Pulmonary artery endothelial cell (primary cell): Measurements from ENCODE around the gene ASB7. TPM values are rescaled to one million over a fixed set of nuclear protein-coding genes. Genes with fewer than 3 reads are reported as not detected.
"Not testable (repeated sequence)": the region's sequence is repeated elsewhere in the genome, so short reads cannot be mapped to it uniquely, and the experiment has no call there.

ENCODE experiments used
- DNase-seq: peaks from one replicate; pipeline ENCODE4 v3.0.0-alpha.2; 2011; ENCODE audit warnings: low read depth, low spot score
- total RNA-seq: library from RNA; depleted of rRNA; stranded (reverse); fragments of >200 nt; gene quantifications from 2 replicates; pipeline ENCODE4 v1.2.3, GENCODE V29; 2014

ASB7 gene
- total RNA-seq, 1 donor from 2014 or later = 15.1 TPM

DNA sequence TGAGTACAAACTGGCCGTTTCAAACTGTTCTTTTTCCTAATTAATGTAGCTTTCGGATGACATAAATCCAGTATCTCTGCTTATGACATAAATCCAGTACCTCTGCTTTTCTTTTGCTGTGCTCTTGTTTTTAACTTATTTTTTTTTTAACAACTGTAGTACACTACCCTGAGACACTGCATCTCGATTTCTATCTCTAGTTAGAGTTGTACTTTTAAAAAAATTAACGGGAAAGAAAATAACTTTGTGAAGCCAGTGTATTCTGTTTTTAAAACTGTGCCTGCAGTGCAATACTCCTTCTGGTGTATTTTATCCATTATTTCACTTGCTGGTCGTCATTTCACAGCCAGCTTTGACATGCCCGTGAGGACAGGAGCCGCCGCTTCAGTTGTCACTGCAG is 46.6 kb downstream of the ASB7 start:
- no peak for DNase-seq

DNA sequence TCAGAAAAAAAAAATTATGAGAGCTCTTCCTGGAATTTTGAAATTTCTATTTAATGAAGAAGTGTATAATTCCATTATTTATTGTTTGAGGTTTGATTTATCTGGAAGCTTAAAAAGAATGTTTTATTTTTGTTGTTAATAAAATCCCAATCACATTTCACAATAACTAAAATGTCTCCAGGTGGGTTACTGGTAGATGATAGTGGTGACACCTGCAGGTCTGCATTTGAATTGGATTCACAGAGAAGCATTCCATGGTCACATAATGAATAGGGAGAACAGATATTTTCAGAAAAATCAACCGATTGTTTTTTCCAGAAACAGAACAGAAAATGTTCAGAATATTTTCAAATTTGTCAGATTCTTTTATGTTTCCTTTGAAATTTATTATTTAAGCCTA is 48.3 kb downstream of the ASB7 start:
- no peak for DNase-seq

DNA sequence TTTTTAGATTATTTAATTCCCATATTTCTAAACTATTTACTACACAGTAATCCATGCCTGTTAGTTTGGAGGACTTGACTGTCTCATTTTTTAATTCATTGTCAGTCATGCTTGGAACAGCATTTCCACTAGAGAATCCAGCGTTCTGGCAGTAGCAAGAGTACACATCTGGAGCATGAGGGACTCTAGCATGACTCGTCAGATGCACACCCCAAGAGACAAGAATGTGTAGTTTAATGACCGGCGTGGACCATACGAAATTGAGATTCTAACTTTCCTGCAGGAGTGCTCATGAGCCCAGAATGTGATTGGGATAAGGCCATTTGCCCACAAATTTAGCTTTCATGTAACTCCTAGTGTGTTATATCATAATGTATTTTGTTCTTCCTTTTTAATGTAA is 48.9 kb downstream of the ASB7 start:
- no peak for DNase-seq

DNA sequence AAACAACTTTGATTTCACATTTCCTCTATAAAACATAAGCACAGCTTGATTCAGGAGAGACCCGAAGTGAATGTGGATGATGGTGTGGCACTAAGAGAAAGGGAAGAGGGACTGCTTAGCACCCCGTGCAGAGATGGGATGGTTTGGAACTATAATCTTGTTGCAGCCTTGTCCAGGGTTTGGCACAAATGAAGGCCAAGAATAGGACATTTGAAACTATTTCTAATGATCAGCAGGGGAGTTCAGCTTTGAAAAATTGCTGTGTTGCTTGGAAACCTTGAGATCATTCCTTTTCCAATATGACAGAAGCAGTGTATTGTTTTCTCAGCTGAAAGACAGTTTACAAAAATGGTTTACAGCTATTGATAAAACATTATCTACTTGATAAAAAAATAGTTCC is 49.7 kb downstream of the ASB7 start:
- no peak for DNase-seq

DNA sequence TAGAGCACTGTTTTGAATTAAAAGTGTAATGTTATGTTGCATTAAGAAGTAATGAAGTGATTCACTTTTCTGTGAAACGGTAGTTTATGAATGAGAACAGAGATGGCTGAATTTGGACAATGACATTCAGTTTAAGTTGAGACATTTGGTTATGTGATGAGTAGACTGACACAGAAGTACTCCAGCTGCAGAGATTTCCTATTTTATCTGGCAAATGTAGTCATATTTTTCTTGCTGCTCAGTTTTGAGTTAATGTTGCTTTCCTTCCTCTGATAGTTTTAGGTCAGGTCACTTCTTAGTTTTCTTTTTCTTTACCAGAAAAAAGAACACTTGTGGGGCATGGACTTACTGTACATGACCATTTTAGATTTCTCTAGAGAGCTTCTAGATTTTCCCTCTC is 51.2 kb downstream of the ASB7 start:
- DNase-seq = no peak

DNA sequence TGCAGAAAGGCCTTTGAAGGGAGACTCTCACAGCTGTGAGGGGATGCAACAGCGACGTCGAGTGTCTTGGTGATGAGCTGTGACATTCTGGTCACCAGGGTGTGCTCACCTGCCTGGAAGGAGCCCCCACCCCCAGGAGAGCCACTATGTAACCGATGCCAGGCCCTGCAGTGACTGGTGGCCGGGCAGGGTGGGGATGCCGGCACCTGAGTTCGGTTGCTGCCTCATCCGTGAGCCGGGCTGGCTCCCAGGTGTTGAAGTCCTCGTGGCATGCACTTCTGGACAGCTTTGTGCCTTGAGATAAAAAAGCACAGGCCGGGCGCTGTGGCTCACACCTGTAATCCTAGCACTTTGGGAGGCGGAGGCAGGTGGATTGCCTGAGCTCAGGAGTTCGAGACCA is 56.5 kb downstream of the ASB7 start:
- DNase-seq = no peak

DNA sequence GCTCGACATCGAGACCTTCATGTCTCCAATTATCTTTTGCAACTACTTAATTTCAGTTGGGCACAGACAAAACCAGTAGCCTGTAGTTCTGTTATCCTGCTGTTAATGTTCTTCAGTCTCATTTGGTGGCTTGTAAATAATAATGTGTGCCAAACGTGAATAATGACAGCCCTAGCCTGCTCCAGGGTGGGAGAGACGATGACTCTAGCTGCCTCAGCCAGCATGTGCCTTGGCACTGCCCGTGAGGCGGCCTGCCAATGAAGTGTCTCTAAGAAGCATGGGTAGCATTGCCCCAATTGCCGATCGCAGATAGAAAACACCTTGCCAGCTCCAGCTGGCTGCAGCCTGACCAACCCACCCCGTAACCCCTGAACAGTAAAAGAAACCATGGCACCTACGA is 58.8 kb downstream of the ASB7 start:
- no peak for DNase-seq

DNA sequence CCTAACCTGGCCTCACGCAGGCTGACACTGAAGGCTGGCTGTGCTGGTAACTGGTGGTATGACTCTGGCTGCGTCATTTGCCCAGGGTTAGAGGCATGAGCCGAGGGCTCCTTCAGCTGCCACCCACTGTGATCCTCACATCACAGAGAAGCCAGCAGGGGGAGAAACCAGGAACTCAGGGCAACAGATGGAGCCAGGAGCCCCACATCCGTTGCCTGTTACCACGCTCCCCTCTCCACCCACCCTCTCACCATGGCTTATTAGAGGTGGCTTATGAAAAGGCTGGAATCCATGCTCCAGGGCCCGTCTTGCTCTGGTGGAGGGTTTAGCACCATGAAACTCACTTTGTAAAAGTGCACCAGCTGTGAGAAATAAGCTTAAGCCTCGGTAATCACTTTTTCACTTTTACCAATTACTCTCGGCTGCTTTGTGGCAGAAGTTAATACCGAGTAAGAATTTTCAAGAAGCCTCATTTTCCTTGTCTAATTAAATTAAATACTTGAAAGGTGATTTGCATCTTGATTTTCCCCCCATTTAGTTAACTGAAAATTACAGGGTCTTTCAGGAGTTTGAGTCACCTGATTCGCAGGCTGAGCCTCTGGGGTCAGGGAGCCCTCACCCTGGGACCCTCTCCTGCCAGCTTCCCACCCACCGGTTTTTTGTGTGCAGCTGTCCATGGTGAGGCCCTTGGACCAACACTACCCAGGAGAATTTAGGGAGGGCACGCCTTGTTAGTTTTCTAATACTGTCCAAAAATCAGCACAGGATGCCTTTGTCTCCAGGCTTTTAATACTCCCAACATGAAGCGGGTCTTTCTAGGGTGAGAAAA is 60.9 kb downstream of the ASB7 start:
- DNase-seq = no peak

DNA sequence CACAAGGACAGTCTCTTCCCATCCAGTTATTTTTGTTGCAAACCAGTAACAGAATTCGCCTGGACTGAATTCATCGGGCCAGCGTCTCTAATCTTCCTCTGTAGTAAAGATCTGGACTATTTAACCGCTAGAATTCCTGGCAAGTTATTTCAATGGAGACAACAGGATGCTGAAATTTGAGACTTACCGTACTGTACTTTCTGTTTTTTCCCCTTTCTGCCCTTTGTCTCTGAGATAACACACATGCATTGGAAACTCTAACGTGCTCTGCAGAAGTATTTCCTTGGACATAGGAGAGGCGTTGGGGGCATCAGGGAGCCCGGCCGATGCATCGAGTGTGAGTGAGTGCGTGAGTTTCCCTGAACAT is 61.5 kb downstream of the ASB7 start:
- DNase-seq = no peak

DNA sequence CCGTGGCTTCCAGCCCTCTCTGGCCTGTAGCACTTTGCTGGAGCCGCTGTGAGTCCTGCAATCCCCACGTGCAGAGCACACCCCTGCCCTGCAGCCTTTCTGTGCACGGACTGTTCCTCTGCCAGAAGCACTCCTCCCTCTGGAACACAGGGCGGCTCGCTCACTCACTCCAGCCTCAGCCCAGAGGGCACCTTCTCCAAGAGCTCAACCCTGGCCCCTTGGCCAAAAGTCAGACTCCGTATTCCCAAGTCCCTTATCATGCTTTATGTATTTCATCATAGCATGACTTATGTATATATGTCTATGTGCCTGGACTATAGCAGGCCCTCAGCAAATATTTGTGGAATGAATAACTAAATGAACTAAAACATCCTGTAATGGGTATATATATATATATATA is 63.2 kb downstream of the ASB7 start:
- no peak for DNase-seq

DNA sequence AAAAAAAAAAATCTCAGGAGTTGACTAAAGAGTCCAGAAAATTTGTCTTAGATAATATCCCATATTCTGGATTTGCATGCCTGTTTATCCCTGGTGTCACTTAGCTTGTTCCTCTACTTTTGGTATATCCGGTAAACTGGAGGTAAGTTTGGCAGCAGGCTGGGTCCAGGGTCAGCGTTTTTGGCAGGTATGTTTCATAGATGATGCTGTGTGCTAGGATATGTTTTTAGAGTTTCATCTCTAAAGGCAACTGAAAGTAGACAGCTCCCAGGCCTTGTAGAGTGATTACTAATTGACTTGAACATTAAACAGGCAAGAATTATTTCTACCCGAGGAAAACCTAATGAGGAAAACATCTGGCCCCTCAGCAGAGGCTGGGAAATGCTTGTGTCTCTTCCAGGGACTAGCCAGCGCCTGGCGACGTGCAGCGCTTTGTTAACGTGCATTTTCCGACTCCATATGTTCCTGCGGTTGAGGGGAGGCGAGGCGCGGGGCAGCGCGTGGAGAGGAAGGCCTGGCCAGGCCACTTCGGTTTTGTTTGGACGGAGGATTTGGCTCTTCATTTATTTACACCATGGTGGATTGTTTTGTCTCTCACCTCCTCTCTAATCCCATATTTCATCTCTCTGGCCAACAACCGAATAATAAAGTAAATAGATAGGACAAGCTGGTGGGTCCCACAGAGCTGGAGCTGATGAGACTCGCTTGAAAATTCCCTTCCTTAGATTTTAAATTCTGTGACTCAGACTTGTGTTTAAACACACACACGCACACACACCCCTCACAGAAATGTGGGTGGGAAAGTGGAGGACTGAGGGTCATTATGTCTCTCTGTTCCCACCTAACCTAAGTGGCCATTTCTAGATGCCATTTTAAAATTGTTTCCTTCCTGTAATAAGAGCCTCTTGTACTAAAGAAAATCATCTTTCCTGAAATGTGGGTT is 65.3 kb downstream of the ASB7 start:
- DNase-seq = no peak

DNA sequence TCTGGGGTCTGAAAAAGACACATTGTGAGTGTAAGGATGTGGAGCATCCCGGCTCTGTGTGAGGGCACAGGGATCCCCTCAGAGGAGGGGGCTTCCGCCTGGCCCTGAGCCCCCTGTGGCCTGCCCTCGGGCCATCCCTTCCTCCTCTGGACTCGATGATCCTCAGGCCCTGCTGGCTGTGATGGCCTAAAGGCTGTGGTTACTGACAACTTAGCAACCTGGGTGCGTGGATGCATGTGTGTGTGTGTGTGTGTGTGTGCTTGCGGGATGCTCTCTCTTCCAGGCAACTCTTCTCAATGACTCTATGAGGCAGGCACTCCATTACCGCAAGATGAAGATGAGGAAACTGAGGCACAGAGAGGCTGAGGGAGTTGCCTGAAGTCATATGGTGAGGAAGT is 66.0 kb downstream of the ASB7 start:
- DNase-seq = no peak

DNA sequence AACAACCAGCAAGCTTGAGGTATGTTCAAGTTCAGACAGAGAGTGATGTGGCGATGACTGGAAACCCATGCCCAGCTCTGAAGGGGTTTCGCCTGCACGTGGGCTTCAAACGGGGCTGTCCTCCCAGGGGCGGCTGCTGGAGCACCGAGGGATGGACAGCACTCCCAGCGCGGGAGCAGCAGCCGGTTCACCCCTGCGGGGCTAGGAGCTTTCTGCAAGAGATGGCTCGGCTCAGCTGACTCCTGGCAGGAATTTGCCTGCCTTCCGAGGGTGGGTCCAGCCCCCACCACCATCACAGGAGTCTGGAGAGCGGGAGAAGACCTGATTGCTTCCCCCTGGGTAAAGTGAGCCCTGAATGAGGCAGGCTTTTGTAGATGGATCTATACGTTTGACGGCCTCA is 66.9 kb downstream of the ASB7 start:
- no peak for DNase-seq

DNA sequence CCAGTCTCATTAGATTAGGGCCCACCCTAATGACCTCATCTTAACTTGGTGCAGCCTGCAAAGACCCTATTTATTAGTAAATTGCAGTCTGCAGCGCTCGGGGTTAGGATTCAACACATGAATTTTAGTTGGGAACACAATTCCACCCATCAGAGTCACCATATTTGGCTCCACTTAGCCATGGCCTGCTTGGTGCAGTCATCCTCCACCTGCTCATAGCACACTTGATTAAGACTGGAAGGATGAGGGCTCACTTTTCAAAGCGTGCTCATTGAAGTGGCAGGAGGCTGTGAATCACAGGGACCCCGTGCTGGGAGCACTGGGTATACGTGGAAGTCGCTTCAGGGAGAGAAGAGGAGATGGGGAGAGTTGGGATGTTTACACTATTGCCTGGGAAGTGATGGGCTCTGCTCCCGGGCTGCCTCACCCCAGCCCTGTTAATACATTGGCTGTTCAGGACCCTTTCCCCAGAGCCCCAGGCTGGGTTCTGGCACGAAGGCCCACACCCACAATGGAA is 68.2 kb downstream of the ASB7 start:
- DNase-seq = no peak

DNA sequence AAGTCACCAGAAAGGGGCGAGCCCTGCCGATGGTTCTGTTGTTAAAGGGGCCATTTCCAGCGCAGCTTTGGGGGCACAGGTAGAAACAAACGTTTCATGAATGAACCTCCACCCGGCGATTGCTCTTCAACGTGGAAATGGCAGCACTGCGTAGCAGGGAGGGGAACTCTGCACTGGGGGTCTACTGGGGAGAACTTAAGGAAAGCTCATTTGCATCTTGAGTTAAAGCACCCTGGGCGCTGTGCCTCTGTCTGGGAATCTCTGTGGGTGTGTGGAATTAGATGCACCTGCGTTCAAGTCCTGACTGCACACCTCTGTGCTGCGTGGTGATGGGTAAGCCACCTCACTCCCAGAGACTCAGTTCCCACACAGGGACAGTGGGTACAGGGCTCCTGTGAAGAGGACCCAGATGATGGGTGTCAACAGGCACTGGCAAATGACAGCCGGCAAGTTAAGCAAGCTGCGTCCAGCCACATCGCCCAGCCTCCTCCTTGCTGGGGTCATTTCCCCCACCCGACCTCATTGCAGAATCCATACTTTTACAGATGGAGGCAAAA is 68.8 kb downstream of the ASB7 start:
- DNase-seq = no peak

DNA sequence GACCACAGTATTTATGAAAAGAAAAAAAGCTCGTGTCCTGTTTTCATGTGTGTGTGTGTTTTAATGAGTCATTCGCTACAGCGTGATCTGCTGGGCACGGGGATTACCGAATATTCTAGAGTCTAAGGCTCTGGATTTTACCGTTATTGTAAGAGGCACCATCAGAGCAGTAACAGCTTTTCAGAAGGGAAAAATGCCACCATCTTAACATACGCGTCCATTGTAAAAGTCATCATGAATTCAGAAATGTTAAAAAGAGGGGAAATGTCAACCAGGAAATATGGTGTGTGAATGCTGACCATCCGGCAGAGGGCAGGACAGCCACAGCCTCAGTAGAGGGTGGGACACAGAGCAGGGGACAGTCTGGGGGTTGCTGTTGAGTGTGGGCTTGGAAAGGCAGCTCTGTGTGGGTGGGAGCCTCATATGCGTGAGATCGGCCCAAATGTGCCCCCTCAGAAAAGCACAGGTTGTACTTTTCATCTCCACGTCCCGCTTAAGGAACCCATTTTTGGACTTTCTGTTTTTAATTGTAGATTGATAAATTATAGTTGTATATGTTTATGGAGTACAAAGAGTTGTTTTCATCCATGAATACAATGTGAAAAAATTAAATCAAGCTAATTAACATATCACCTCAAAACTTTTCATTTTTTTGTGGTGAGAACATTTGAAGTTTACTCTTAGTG is 69.6 kb downstream of the ASB7 start:
- DNase-seq = no peak

DNA sequence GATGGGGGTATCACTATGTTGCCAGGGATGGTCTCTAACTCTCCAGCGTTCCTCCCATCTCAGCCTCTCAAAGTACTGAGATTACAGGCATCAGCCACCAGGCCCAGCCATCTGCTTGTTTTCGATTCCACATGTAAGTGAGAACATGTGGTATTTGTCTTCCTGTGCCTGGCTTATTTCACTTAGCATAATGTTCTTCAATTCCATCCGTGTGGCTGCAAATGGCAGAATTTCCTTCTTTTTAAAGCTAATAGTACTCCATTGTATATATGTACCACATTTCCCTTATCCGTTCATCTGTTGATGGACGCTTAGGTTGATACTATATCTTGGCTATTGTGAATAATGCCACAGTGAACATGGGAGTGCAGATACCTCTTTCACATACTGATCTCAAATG is 70.6 kb downstream of the ASB7 start:
- no peak for DNase-seq

DNA sequence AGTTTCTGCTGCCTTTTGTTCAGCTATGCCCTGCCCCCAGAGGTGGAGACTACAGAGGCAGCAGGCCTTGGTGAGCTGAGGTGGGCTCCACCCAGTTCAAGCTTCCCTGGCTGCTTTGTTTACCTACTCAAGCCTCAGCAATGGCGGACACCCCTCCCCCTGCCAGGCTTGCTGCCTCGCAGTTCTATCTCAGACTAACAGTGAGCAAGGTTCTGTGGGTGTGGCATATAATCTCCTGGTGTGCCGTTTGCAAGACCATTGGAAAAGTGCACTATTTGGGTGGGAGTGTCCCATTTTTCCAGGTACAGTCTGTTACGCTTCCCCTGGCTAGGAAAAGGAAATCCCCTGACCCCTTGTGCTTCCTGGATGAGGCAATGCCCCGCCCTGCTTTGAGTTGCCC is 76.8 kb downstream of the ASB7 start:
- not testable (repeated sequence) for DNase-seq

DNA sequence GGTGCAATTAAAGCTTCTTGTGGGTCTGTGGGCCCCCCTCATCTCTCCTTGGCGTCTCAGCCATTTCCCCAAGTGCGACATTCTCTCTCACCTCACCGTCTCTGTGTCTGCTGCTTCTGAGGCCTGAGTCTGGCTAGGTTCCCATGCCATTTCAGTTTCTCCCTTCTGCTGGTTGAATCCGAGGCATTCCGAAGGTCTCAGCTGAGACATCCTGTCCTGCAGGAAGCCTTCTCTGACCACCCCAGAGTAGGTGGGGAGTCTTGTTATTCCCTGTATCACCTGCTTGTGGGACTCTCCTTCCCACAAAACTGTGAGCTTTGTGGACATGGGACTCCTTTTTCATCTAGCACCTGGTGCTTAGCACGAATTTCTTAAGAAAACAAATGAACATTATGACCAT is 78.3 kb downstream of the ASB7 start:
- DNase-seq = no peak

DNA sequence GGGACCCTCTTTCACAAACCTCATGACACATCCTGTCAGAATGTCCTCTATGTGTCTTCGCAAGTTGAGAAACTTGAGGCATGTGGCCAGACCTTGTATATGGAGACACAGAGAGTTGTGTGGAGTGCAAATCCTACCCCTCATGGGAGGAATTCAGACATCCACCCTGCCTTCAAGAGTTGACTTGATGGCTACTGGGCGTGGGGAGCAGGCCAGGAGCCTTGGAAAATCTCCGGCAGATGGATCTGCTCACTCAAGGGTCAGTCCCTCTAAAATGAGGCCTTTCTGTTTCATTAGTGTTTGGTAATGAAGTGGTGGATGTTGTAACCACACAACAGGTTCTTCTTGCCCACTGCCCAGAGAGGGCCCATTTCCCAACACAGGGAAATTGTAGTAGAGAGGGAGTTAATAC is 79.0 kb downstream of the ASB7 start:
- DNase-seq = no peak

DNA sequence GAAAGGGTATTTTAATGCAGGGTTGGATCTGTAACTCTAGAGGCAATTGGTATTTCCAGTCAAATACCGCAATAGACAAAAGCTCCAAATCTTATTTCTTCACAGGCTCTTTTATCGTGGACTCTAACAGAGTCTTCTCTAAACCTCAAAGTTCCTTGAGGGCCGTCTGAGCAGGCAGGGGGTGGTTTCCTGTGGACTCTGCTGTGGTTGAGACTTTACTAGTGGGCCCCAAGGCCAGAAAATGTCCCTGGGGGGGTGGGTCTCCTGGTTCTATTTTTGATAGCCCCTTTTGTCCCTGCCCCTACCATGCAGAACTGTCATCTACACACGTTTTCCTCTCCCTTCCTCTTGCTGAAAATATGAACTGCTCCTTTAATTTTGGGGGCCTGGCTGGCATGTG is 80.1 kb downstream of the ASB7 start:
- DNase-seq = no peak

DNA sequence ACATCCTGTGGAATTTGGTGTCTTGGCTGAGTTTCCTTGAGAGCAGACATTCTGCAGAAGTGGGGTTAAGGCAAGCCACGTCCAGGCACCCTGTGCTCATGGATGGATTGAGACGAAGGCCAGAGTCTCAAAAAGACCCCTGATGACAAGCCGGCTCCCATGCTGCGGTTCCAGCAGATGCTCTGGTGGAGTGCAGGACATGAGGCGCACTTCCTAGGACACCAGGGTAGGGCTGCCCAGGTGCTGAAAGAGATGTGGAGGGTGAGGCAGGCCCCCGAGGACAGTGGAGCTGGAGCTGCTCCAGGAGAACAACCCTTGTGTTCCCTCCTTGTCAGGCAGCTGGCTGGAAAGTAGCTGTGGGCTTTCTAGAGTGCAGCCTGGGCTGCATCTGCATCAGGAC is 81.0 kb downstream of the ASB7 start:
- no peak for DNase-seq
